SIG-M5 treated with dmso at 0.1 percent for 504 hours (cell line): Measurements from ENCODE around the gene CDKL1.
A peak's percentile ranks its signal among the peaks of the same experiment; 100 is the strongest.

Experiments
- DNase-seq: peaks from one replicate; lab custom pipeline; 2025; ENCODE audit not compliant: unreplicated experiment; lab: John Stamatoyannopoulos, UW

Gene CDKL1

GRCh38 chr14:50396631-50397389 is at the start of gene CDKL1:
Gene CDKL1, minus strand, starts transcription at chr14:50396881. Its CDS starts 1,013 bp downstream, at chr14:50395868.
- peak; percentile 42 for DNase-seq

- no peak for DNase-seq
These were observed 37.8 kb upstream of the CDKL1 start for GRCh38 chr14:50434528-50434927.

GRCh38 chr14:50432131-50432530 is 35.5 kb upstream of the CDKL1 start:
- DNase-seq: no peak

GRCh38 chr14:50425816-50426215 is 29.1 kb upstream of the CDKL1 start:
- peak; percentile 11 for DNase-seq

- DNase-seq: no peak
These were observed 28.4 kb upstream of the CDKL1 start for GRCh38 chr14:50425105-50425504.

- DNase-seq: no peak
These were observed 26.8 kb upstream of the CDKL1 start for GRCh38 chr14:50423529-50423928.

GRCh38 chr14:50421499-50421898 is 24.8 kb upstream of the CDKL1 start:
- DNase-seq: no peak

- peak; percentile 36 for DNase-seq
These were observed 21.2 kb upstream of the CDKL1 start for GRCh38 chr14:50417853-50418252.

- DNase-seq: no peak
These were observed 14.2 kb upstream of the CDKL1 start for GRCh38 chr14:50410921-50411320.

- no peak for DNase-seq
These were observed 13.4 kb upstream of the CDKL1 start for GRCh38 chr14:50410071-50410470.

GRCh38 chr14:50407111-50407812 is 10.6 kb upstream of the CDKL1 start:
- no peak for DNase-seq

- no peak for DNase-seq
These were observed 6.7 kb upstream of the CDKL1 start for GRCh38 chr14:50403419-50403818.

- no peak for DNase-seq
These were observed 6.3 kb upstream of the CDKL1 start for GRCh38 chr14:50402965-50403364.

GRCh38 chr14:50400461-50400860 is 3.8 kb upstream of the CDKL1 start:
- no peak for DNase-seq

- DNase-seq: peak; percentile 25
These were observed 2.8 kb upstream of the CDKL1 start for GRCh38 chr14:50399251-50400032.

- no peak for DNase-seq
These were observed 1.5 kb upstream of the CDKL1 start for GRCh38 chr14:50398189-50398580.

- no peak for DNase-seq
These were observed 908 bp upstream of the CDKL1 start for GRCh38 chr14:50397390-50398188.

- no peak for DNase-seq
These were observed 1.2 kb downstream of the CDKL1 start for GRCh38 chr14:50395448-50395847.

- DNase-seq: no peak
These were observed 2.0 kb downstream of the CDKL1 start for GRCh38 chr14:50394713-50395112.

GRCh38 chr14:50389668-50390441 is 6.8 kb downstream of the CDKL1 start:
- no peak for DNase-seq
